Forelimb muscle (tissue), 1 donor: ENCODE results near the gene ZNF454. TPM values are rescaled to one million over a fixed set of nuclear protein-coding genes. Genes with fewer than 3 reads are reported as not detected.

Experiments
- DNase-seq: peaks from one replicate; pipeline ENCODE4 v3.0.0-alpha.2; 2013; ENCODE audit warnings: low read depth
- polyA plus RNA-seq: library from polyadenylated mRNA; unstranded; fragments of 120-200 nt; gene quantifications from one replicate; pipeline ENCODE4 v1.2.1, GENCODE V29; 2013; ENCODE audit not compliant: insufficient read length

ZNF454 gene
- polyA plus RNA-seq: 3.7 TPM

GRCh38 chr5:178940569-178941360, at the start of gene ZNF454:
ZNF454 (plus strand) TSS chr5:178941198; CDS start chr5:178942792, 1,594 bp downstream.
- DNase-seq: peak; percentile 84

GRCh38 chr5:178895615-178896571, 45.1 kb upstream of the ZNF454 start, which contains the start of gene ZFP2:
ZFP2 (plus strand) TSS chr5:178895913; CDS start chr5:178931314, 35,401 bp downstream.
- DNase-seq: no peak

DNA sequence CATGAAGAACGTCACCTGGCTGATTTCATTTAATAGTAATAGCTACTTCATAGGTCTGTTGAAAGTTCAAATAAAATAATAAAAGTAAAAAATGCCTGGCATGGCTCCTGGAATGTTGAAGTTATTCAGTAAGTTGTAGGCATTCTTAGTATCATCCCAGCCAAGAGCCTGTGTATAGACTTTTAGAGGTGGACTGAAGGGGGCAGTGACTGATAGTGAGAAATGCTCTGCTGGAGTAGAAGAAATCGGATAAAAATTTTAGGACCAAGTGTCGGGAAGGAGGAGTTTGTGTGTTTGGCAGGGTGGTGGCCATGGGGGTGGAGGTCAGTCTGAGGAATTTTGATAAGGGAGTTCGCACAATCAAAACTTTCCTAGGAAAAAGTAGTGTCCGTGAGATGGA, 41.7 kb upstream of the ZNF454 start:
- DNase-seq: no peak

DNA sequence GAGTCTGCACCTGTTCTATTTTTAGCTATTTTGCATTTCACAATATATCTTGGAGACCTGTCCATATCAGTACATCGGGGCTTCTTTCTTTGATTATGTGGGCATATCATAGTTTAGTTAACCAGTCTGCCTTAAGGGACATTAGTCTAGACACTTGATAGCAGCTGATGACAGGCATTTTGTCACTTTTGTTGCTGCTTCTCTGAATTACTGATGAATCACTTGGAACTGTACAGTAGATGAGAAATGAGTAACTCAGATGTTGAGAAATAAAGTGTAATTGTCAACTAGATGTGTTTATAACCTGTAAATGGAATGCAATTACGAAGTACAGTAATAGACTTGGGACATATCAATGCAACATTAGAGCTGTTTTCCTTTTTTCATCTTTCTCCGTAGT, 38.1 kb upstream of the ZNF454 start:
- no peak for DNase-seq

DNA sequence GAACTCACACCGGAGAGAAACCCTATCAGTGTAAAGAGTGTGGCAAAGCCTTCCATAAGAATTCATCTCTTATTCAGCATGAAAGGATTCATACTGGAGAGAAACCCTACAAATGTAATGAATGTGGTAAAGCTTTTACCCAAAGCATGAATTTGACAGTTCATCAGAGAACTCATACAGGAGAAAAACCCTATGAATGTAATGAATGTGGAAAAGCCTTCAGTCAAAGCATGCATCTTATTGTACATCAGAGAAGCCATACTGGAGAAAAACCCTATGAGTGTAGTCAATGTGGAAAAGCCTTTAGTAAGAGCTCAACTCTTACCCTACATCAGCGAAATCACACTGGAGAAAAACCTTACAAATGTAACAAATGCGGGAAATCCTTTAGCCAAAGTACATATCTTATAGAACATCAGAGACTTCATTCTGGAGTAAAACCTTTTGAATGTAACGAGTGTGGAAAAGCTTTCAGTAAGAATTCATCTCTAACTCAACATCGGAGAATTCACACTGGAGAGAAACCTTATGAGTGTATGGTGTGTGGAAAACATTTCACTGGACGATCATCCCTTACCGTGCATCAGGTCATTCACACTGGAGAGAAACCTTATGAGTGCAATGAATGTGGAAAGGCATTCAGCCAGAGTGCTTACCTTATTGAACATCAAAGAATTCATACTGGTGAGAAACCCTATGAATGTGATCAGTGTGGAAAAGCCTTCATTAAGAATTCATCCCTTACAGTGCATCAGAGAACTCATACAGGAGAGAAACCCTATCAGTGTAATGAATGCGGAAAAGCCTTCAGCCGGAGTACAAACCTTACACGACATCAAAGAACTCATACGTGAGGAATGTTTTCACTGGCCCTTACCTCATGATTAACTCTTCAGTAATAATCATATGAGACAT, 8.9 kb upstream of the ZNF454 start:
- no peak for DNase-seq

- no peak for DNase-seq
Measured at GRCh38 chr5:178941361-178941760, 363 bp downstream of the ZNF454 start.

GRCh38 chr5:178965465-178966055, 24.6 kb downstream of the ZNF454 start:
- no peak for DNase-seq

GRCh38 chr5:178981381-178981780, 40.4 kb downstream of the ZNF454 start:
- DNase-seq: no peak

DNA sequence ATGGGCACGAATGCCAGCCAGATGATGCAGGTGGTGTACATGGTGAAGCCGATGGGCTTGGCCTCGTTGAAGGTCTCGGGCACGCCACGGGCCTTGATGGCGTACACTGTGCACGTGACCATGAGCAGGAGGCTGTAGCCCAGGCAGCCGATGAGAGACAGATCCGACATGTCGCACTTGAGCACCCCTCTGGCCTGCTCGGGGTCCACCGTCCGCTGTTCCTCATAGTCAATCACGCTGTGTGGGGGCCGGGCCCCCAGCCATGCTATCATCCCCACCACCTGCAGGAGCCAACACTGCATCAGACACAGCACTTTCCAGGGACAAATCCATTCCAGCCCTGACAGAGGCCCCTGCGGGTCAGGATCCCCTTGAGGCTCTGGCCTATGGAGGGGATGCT, 41.9 kb downstream of the ZNF454 start:
- no peak for DNase-seq

DNA sequence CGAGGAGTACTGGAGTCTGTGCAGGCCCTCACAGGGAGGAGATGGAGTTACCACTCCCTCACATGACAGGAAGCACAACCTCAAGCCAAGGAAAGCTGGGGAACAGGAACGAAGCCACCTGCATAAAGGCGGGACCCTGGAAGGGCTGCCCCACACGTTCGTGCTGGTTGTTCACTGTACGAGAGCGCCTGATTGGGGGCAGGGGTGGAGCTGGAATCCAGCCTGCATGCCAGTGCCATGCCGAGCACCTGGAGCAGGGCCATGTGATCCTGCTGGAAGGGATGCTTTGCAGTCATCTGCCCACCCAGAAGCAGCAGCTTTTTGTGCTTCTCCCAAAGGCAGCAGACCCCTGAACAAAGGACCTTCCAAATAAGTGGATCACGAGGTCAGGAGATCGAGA, 42.7 kb downstream of the ZNF454 start:
- no peak for DNase-seq

DNA sequence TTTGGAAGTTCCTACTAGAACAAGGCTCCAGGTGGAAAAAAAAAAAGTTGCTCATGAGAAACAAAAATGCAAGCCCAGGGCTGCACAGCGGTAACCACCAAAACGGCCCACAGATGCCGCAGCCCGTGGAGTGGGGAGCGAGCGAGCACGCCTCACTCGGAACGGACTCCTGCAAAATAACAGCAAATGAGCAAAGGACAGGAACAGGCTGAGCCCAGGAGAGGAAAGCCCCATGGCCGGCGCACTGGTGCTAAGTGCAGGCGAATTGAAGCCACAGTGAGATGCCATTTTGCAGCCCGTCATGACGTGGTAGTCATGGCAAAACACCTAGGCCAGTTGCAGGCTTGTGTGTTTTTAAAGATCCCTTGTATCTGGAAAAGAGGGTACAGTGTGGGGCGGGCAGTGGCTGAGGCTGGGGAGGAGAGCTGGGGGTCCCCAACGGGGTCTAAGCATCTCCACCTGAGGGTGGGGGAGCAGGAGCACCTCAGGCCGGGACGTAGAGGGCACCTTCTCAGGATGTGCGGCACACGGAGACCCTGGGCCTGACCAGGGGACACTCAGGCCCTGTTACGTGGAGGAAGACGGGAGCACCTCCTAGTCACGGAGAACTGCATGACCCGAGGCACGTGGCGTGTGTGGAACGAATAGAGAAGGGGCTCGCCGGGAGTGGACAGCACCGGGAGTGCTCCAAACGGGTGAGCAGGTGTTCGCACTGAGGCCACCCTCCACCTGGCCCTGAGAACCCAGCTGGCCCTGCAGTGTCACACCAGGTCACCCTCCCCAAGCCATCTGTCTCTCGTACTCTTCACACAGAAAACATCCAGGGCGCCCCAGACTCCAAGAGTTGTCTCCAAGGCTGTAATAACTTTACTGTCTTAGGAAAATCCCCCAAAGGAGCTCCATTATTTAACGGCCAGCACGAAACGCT, 43.4 kb downstream of the ZNF454 start:
- DNase-seq: no peak

DNA sequence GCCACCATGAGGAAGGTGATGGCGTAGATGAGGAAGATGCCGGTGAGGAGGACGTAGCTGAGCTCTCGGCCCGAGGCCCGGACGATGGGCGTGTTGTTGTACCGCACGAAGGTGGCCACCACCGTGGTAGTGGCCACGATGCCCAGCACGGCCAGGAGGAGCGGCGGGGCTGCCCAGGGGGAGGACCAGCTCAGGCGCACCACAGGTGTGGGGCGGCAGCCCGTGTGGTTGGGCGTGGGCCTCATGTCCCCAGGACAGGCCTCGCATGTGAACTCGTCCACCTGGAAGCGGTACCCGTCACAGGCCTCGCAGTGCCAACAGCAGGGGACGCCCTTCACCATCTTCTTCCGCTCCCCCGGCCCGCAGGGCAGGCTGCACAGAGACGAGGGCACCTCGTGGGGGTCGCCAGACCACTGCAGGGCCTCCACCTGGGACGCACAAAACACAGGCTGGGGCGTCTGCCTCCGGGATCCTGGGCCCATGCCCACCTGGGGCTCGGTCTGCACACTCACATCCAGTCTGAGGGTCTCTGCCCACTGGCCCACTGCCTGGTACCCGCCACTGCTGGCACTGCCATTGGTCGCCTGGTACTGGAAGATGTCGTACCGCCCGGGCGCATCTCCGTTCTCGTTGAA, 45.4 kb downstream of the ZNF454 start:
- DNase-seq: no peak

- no peak for DNase-seq
Measured at GRCh38 chr5:178988436-178989220, 47.6 kb downstream of the ZNF454 start.

GRCh38 chr5:178989311-178989710, 48.3 kb downstream of the ZNF454 start:
- DNase-seq: no peak

GRCh38 chr5:178990491-178990890, 49.5 kb downstream of the ZNF454 start:
- DNase-seq: no peak

DNA sequence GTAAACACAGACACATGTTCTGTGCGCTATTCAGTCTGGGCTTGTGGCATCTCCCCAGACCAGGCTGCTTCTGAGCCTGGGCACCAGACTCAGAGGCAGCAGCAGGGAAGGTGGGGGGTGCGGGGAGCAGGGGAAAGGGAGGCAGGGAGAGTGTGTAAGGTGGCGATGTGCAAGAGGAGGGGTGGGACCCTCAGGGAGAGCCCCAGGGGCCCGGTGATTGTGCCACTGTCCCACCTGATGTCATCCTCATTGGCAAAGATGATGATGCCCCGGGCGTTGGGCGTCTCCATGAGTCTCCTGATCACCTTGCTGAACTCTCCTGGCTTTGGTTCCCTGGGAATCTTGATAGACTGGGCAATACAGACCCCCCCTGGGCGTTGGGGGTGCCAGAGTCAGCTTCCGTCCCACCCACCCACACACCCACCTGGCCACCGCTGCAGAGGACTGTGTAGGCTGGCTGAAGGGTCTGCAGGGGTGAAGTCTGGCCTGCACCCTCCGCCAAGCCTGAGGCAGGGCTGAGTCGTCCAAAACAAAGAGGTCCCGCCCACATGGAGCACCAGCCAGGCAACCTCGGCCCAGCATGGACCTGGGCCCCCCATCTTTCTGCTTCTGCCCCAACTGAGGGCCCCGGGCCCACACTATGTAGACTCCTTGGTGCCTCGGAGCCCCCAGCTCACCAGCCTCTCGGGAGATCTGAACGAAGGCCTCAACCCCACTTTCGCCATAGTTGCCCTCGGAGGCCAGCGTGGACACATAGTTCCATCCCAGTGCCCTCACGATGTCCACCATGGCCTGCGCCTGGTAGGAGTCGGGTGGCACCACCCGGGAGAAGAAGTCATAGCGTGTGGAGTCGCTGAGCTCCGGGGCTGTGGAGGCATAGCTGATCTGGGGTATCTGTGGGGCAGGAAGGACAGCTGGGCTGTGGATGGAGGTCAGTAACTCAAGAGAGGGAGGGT, 50.5 kb downstream of the ZNF454 start:
- no peak for DNase-seq

DNA sequence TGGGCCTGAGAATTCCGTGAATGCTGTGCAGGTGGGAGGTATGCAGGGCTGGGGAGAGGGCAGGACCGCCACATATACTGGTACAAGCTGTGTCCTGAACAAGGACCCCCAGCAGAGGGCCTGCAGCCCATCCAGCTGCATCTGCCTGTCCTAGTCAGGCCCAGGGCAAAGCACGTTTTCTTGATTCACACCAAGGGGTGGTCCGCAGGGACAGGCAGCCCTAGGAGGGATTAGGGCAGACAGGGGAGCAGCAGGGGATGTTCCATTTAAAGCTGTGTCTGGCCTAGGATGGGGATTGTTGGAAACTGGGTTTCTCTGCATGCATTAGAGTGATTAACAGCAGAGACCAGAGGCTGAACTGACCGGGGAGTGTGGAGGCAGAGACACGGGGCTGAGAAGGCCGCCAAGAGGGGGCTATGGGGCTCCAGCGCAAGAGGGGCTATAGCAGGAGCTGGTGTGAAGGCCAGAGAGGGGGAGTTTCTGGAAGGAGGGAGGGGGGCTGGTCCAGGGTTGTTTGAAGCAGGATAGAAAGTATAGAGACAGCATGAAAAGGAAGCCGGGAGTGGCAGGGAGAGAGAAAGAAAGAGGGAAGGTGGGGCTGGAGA, 51.4 kb downstream of the ZNF454 start:
- DNase-seq: no peak
